HuH-7.5 (cell line): Measurements from ENCODE around the gene KLK12.

ENCODE experiments used
- DNase-seq: peaks from one replicate; pipeline ENCODE4 v3.0.0; 2011; ENCODE audit warnings: low spot score

Gene KLK12

DNA sequence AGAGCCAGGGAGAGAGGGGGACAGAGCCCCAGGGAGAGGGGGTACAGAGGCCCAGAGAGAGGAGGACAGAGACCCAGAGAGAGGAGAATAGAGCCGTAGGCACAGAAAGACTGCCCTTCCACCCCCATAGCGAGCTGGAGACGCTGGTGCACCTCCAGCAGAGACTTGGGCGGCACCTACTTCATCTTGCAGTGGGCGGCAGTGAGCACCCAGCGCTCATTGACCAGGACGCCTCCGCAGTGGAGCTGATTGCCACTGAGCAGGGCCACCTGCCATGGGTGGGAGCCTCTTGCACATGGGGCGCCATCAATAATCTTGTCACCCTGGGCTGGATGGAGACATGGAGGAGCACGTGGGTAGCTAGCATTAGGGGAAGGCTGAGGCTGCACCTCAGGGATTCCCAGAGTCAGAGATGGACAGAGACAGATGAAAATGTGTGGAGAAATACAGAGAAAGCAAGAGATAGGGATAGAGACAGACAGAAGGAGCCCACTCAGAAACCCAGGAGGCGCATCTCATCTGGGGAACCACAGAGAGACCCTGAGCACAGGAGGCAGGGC lies 53.1 kb downstream of the KLK12 start:
- no peak for DNase-seq

DNA sequence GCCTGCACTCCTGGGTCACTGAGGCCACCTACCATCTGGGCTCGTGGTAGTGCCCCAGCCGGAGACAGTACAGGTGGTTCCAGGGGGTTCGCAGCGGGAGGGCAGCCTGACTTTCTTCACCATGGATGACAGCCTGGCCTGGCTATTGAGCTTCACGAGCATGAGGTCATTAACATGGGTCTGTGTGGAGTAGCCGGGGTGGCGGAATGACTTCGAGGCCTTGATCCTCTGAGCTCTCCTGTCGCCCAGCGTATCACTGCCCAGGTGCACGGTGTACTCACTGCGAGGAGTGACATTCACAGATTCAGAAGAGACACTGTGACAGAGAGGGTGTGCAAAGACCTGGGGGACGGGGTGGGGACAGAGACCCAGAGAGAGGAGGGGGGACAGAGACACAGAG lies 54.6 kb downstream of the KLK12 start:
- no peak for DNase-seq

DNA sequence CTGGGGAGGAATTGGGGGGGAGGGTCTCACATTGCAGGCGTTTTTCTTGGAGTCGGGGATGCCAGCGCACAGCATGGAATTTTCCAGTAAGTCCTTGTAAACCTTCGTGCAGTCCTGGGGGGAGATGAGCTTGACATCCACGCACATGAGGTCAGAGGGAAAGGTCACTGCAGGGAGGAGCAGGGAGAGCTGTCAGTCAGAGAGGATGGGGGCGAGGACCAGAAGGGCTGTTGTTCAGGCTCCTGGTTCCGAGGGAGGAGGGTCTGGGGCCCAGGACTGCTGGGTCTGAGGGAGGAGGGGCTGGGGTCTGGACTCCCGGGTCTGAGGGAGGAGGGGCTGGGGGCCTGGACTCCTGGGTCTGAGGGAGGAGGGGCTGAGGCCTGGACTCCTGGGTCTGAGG lies 55.0 kb downstream of the KLK12 start:
- DNase-seq, result no peak
